DMS153 treated with DMSO at 0.1 percent for 48 hours (cell line): Measurements from ENCODE around the gene PDE5A.
"Not testable (repeated sequence)": the region's sequence is repeated elsewhere in the genome, so short reads cannot be mapped to it uniquely, and the experiment has no call there.

Experiments used
- DNase-seq: peaks from one replicate; lab custom pipeline; 2025; ENCODE audit not compliant: unreplicated experiment; lab: John Stamatoyannopoulos, UW

Gene PDE5A

GRCh38 chr4:119646347-119647071 is 17.9 kb upstream of the PDE5A start:
- no peak for DNase-seq

- DNase-seq, result no peak
Observed at GRCh38 chr4:119643306-119644042, 14.9 kb upstream of the PDE5A start.

DNA sequence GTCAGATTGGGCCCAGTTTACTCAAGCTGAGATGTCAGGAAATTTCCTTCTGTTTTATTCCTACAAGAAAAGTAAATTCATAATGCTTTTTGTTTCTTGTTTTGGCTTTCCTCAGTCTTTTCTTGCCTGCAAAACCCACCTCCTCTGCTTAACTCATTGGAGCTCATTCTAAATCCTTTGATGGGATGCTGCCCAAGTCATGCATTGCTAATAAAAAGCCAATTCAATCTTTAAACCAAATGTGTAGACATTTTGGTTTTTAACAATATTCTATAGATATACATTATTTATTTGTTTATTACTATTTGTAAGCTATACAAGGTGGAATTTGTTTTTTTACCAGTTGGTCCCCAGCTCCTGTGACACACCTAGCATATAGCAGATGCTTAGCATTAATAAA is 13.2 kb upstream of the PDE5A start:
- no peak for DNase-seq

- DNase-seq, result no peak
Observed at GRCh38 chr4:119638359-119638758, 9.8 kb upstream of the PDE5A start.

- not testable (repeated sequence) for DNase-seq
Observed at GRCh38 chr4:119636851-119637250, 8.2 kb upstream of the PDE5A start.

- no peak for DNase-seq
Observed at GRCh38 chr4:119632216-119632615, 3.6 kb upstream of the PDE5A start.

DNA sequence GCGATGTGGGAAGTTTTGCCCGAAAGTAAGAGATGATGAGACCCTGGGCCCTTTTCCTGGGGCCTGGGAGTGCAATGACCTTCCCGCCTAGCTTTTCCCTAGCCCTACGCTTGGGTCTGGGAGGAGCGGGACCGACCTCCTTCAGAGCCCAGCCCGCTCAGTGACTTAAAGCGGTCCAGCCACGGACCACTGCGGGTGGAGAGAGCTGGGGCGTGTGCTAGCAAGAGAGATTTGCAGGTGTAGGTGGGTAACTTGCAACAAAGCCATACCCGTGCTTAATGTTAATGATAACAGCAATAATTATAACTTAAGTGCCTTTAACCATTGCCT is 503 bp upstream of the PDE5A start:
- no peak for DNase-seq

- DNase-seq, result peak; percentile 60
Observed at GRCh38 chr4:119627267-119628255, 1.0 kb downstream of the PDE5A start.

DNA sequence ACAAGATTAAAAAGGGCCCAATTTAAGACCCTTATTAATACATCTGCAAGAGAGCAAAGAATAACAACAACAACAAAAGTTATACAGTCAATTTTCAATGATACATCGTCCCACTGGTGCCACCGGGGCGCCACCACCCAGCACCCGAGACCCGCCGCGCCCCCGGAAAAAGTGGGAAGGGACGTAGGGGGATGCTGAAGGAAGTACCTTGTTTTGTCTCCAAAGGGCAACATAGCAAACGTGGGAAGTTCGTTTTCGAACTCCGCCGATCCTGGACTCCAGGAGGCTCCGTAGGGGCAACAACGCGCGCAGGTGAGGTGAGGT is 1.7 kb downstream of the PDE5A start:
- DNase-seq, result no peak

DNA sequence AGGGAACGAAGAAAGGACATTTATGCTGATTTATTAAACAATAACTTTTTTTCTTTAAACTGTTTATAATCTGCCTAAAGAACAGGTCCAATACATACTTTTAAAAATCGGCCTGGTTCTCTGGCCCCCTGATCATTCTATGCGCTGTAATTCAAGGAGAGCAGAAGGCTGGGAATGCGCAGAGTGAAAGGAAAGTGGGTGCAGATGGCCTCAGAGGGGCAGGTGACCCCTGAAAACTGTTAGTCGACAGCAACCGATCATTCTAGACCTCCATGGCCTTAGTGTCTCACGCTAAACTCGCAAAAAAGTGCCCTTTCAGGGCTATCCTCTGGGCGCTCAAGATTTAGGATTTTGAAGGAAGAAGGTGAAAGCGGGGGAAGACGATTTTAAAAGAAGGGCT is 2.2 kb downstream of the PDE5A start:
- DNase-seq, result no peak

GRCh38 chr4:119625761-119626160 is 2.8 kb downstream of the PDE5A start:
- no peak for DNase-seq

DNA sequence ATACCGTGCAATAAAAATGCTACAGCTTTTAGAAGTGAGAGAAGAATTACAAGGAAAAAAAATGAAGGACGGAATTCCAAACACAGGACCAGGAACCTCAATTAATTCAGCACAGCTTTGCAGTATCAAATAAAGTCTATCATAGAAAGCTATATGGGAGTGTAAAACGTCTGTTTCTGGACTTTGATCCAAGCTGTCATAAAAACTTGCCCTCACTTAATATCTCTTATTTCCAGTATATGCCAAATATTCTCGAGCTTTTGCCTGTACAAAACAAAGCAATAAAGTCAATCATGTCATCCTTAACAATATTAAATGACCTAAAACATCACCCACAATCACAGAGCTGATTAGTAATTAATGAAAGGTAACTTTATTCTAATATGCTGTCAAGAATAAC is 4.2 kb downstream of the PDE5A start:
- no peak for DNase-seq

- no peak for DNase-seq
Observed at GRCh38 chr4:119623025-119623424, 5.6 kb downstream of the PDE5A start.

GRCh38 chr4:119615068-119615719 is 13.4 kb downstream of the PDE5A start:
- DNase-seq, result no peak

GRCh38 chr4:119604266-119604665 is 24.3 kb downstream of the PDE5A start:
- no peak for DNase-seq

DNA sequence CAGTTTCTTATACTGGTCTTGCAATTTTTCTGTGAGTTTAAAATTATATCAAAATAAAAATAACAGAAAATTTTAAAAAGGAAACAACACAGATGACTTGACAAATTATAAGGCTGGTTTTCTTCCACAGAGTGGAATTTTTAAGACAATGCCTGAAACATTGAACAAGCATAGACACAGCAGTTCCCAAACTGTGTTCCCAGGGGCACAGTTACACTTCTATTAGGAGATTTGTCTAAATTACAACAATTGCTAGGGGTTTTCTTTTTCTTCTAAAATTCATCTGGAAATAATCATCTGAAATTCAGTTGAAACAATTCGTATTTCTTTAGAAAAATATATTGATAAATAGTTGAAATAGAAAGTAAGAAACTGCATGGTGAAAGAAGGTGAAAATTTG is 26.2 kb downstream of the PDE5A start:
- no peak for DNase-seq

GRCh38 chr4:119598521-119598920 is 30.1 kb downstream of the PDE5A start:
- DNase-seq, result no peak

- no peak for DNase-seq
Observed at GRCh38 chr4:119597377-119597776, 31.2 kb downstream of the PDE5A start.

DNA sequence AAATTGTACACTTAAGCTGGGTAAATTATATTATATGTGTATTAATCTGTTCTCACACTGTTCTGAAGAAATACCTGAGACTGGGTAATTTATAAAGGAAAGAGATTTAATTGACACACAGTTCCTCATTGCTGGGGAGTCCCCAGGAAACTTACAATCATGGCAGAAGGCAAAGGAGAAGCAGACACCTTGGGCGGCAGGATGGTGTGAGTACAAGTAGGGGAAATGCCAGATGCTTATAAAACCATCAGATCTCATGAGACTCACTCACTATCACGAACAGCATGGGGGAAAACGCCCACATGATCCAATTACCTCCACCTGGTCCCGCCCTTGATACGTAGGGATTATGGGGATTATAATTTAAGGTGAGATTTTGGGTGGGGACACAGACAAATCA is 34.9 kb downstream of the PDE5A start:
- DNase-seq, result no peak

- DNase-seq, result no peak
Observed at GRCh38 chr4:119592830-119593229, 35.8 kb downstream of the PDE5A start.

- no peak for DNase-seq
Observed at GRCh38 chr4:119589165-119589564, 39.4 kb downstream of the PDE5A start.
